CD4-positive, alpha-beta T cell treated with Interferon alpha-2 for 1 hour (primary cell): ENCODE results near the gene PDZRN4.
A peak's percentile ranks its signal among the peaks of the same experiment; 100 is the strongest.
"Not testable (repeated sequence)": the region's sequence is repeated elsewhere in the genome, so short reads cannot be mapped to it uniquely, and the experiment has no call there.

Source experiments
- DNase-seq, 2 donors: peaks; one replicate each; pipeline ENCODE4 v3.0.0-alpha.2; 2020 to 2022

PDZRN4 gene

GRCh38 chr12:41520869-41521268 lies 332.7 kb downstream of the PDZRN4 start:
- DNase-seq, result no peak

- peak in 1 of 2 donors; percentile 14 for DNase-seq
These were observed 333.8 kb downstream of the PDZRN4 start for GRCh38 chr12:41521872-41522379.

GRCh38 chr12:41527062-41527461 lies 338.9 kb downstream of the PDZRN4 start:
- no peak for DNase-seq

GRCh38 chr12:41527534-41528116 lies 339.5 kb downstream of the PDZRN4 start:
- no peak for DNase-seq

GRCh38 chr12:41528874-41529273 lies 340.8 kb downstream of the PDZRN4 start:
- no peak for DNase-seq

GRCh38 chr12:41530441-41530840 lies 342.3 kb downstream of the PDZRN4 start:
- no peak for DNase-seq

GRCh38 chr12:41531147-41531829 lies 343.2 kb downstream of the PDZRN4 start:
- no peak for DNase-seq

GRCh38 chr12:41532072-41532471 lies 344.0 kb downstream of the PDZRN4 start:
- no peak for DNase-seq

- DNase-seq, result no peak
These were observed 348.8 kb downstream of the PDZRN4 start for GRCh38 chr12:41536813-41537490.

GRCh38 chr12:41537522-41537921 lies 349.4 kb downstream of the PDZRN4 start:
- no peak for DNase-seq

- DNase-seq, result no peak
These were observed 357.6 kb downstream of the PDZRN4 start for GRCh38 chr12:41545761-41546160.

- DNase-seq, result not testable (repeated sequence)
These were observed 359.0 kb downstream of the PDZRN4 start for GRCh38 chr12:41547071-41547470.

GRCh38 chr12:41548926-41549325 lies 360.8 kb downstream of the PDZRN4 start:
- no peak for DNase-seq

GRCh38 chr12:41552588-41552987 lies 364.5 kb downstream of the PDZRN4 start:
- no peak for DNase-seq

GRCh38 chr12:41556176-41556575 lies 368.1 kb downstream of the PDZRN4 start:
- DNase-seq, result no peak

- DNase-seq, result no peak
These were observed 369.2 kb downstream of the PDZRN4 start for GRCh38 chr12:41557344-41557743.

GRCh38 chr12:41558671-41559070 lies 370.6 kb downstream of the PDZRN4 start:
- no peak for DNase-seq

GRCh38 chr12:41563051-41563450 lies 374.9 kb downstream of the PDZRN4 start:
- DNase-seq, result no peak

GRCh38 chr12:41564816-41565215 lies 376.7 kb downstream of the PDZRN4 start:
- no peak for DNase-seq

GRCh38 chr12:41566703-41567102 lies 378.6 kb downstream of the PDZRN4 start:
- DNase-seq, result no peak

- DNase-seq, result no peak
These were observed 385.3 kb downstream of the PDZRN4 start for GRCh38 chr12:41573445-41573844.

GRCh38 chr12:41576925-41577324 lies 388.8 kb downstream of the PDZRN4 start:
- no peak for DNase-seq

- DNase-seq, result no peak
These were observed 389.9 kb downstream of the PDZRN4 start for GRCh38 chr12:41577995-41578394.

GRCh38 chr12:41585784-41586183 lies 397.7 kb downstream of the PDZRN4 start:
- DNase-seq, result no peak
